ENCODE measurements around the gene WDR70. TPM values are rescaled to one million over a fixed set of nuclear protein-coding genes. Genes with fewer than 3 reads are reported as not detected.

The WDR70 gene
- total and polyA plus RNA-seq, 2 of the 8 experiments (the other 6 are each of a cell fraction or from before 2014, with no cell fraction given), result 10.6 to 37.4 TPM

DNA sequence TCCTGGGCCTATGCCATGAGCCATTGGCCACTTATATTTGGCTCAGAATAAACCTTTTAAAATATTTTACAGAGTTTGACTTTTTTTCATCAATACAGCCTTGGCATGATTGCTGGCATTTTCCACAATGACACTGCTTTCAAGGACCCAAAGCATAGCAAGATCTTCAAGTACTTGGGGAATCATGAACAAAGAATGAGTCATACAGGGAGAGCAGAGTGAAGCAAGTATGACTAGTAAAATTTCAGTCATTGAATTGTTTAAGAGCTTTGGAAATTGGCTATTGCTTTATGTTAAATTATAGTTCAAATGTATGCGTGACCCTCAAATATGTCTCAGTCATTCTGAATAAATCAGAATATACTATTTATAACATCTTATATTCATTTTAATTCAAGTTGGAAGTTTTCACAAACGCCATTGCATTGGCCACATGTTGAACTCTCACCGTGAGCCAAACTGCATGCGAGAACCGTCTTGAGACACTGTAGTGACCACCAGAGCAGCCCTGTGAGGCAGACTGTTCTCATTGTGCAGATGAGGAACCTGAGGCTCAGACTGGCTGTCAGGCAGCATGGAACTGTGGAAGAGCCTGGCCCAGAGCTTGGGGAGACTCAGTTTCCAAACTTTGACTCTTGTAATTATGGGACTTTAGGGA lies 407.9 kb downstream of the WDR70 start (continued):
- TF ChIP-seq RBBP5 (IDR thresholded peaks at IDR 0.05; ENCODE audit: borderline replicate concordance, low read depth, low read length), result no peak
- no peak for TF ChIP-seq ASH2L (IDR thresholded peaks at IDR 0.05; ENCODE audit: low read length)
- TF ChIP-seq NRF1 (IDR thresholded peaks at IDR 0.05; ENCODE audit: low read depth, low read length), result no peak
- no peak for TF ChIP-seq KDM4A (IDR thresholded peaks at IDR 0.05; ENCODE audit: low read depth, low read length, severe bottlenecking)
